H1 (cell line): ENCODE measurements around the gene RAMP3. TPM values are rescaled to one million over a fixed set of nuclear protein-coding genes. Genes with fewer than 3 reads are reported as not detected.

ENCODE experiments used
- CTCF ChIA-PET: fragments of 300-600 bp; sonication (Branson Sonifier 250); formaldehyde crosslinking; loops from one replicate; lab custom pipeline; 2021; ENCODE audit not compliant: partially characterized antibody; lab: Charles Lee
- POLR2A ChIA-PET: fragments of 300-600 bp; sonication (Branson Sonifier 250); formaldehyde crosslinking; loops from one replicate; lab custom pipeline; 2021; ENCODE audit warnings: inconsistent platforms; ENCODE audit not compliant: partially characterized antibody; lab: Charles Lee
- DNase-seq, 2 experiments: peaks; one replicate each; pipeline versions ENCODE4 v3.0.0 to v3.0.0-alpha.2; 2010 to 2022; ENCODE audit warnings: low spot score in 2 of 2, low read depth in 1 of 2, mixed read lengths in 1 of 2
- FAIRE-seq: peaks from 2 replicates; lab custom pipeline; 2011; peaks lifted over from hg19 to GRCh38; lab: Jason Lieb, UNC
- H2AFZ ChIP-seq: 2 replicates; pipeline ENCODE4 v1.8.1; 2012; ENCODE audit warnings: low read length, inconsistent platforms
- H2AK5ac ChIP-seq: 2 replicates; pipeline ENCODE4 v1.6.1; 2013; ENCODE audit warnings: low read depth, low read length
- H2BK120ac ChIP-seq: replicated peaks from 2 replicates; pipeline ENCODE3; 2013; ENCODE audit warnings: low read depth, low read length, inconsistent platforms
- H2BK12ac ChIP-seq: 2 replicates; pipeline ENCODE4 v1.6.1; 2013; ENCODE audit warnings: low read depth, low read length
- H2BK15ac ChIP-seq: 2 replicates; pipeline ENCODE4 v1.6.1; 2013; ENCODE audit warnings: low read length
- H2BK20ac ChIP-seq: 2 replicates; pipeline ENCODE4 v1.6.1; 2013; ENCODE audit warnings: low read length
- H2BK5ac ChIP-seq: 2 replicates; pipeline ENCODE4 v1.6.1; 2013; ENCODE audit warnings: low read depth, low read length
- H3K14ac ChIP-seq: 2 replicates; pipeline ENCODE4 v1.6.1; 2013; ENCODE audit warnings: inconsistent platforms; ENCODE audit not compliant: insufficient read length
- H3K18ac ChIP-seq: 2 replicates; pipeline ENCODE4 v1.6.1; 2013; ENCODE audit warnings: low read length; ENCODE audit errors: extremely low read depth
- H3K23ac ChIP-seq: 2 replicates; pipeline ENCODE4 v1.6.1; 2013; ENCODE audit warnings: inconsistent platforms; ENCODE audit not compliant: insufficient read length
- H3K23me2 ChIP-seq: 2 replicates; pipeline ENCODE4 v1.6.1; 2013; ENCODE audit warnings: low read depth, low read length
- H3K27ac ChIP-seq: 2 replicates; pipeline ENCODE4 v1.6.1; 2011; ENCODE audit warnings: low read depth, low read length, inconsistent platforms
- H3K27me3 ChIP-seq, 4 experiments: replicated peaks in 1 of 4; 1 replicate in 1 of 4; 2 replicates in 3 of 4; pipeline versions ENCODE4 v1.6.1 to v1.8.1; 2011 to 2013; ENCODE audit warnings: low read length in 3 of 4, mild to moderate bottlenecking in 3 of 4, inconsistent platforms in 2 of 4, mixed read lengths in 2 of 4, moderate library complexity in 1 of 4; ENCODE audit not compliant: control insufficient read depth in 3 of 4, insufficient read depth in 3 of 4; ENCODE audit errors: extremely low read depth in 1 of 4
- H3K36me3 ChIP-seq, 4 experiments: 2 replicates each; pipeline versions ENCODE4 v1.6.1 to v1.8.1; 2011 to 2013; ENCODE audit warnings: mild to moderate bottlenecking in 4 of 4, low read length in 3 of 4, moderate library complexity in 2 of 4, control low read depth in 1 of 4, inconsistent platforms in 1 of 4; ENCODE audit not compliant: insufficient read depth in 4 of 4, control insufficient read depth in 2 of 4
- H3K4ac ChIP-seq: replicated peaks from 2 replicates; pipeline ENCODE3; 2013; ENCODE audit warnings: low read length, low read depth, mixed read lengths, inconsistent platforms; ENCODE audit not compliant: insufficient read length
- H3K4me1 ChIP-seq, 4 experiments: replicated peaks in 1 of 4; 1 replicate in 1 of 4; 2 replicates in 3 of 4; pipeline versions ENCODE4 v1.6.1 to v1.8.1; 2011 to 2013; ENCODE audit warnings: low read length in 3 of 4, inconsistent platforms in 2 of 4, mixed read lengths in 1 of 4; ENCODE audit not compliant: insufficient read depth in 4 of 4, control insufficient read depth in 3 of 4
- H3K4me2 ChIP-seq, 2 experiments: 2 replicates each; pipeline versions ENCODE4 v1.6.1 to v1.8.1; 2011 to 2013; ENCODE audit warnings: low read depth in 2 of 2, low read length in 2 of 2, control low read depth in 1 of 2, inconsistent platforms in 1 of 2, mild to moderate bottlenecking in 1 of 2; ENCODE audit not compliant: insufficient read depth in 1 of 2
- H3K4me3 ChIP-seq, 4 experiments: fragments of 200-600, 300-600 bp in 1 of 4; sonication (generic), shearing (Covaris generic), sonication (Bioruptor Twin) in 1 of 4; 2 replicates each; pipeline versions ENCODE4 v1.5.1 to v1.8.1; 2011 to 2016; ENCODE audit warnings: low read length in 4 of 4, low read depth in 3 of 4, control low read depth in 2 of 4, inconsistent platforms in 2 of 4, mild to moderate bottlenecking in 2 of 4, mixed read lengths in 1 of 4, moderate library complexity in 1 of 4; ENCODE audit not compliant: insufficient read depth in 2 of 4; ENCODE audit errors: extremely low read depth in 1 of 4
- H3K56ac ChIP-seq: replicated peaks from 2 replicates; pipeline ENCODE3; 2013; ENCODE audit warnings: low read depth, mild to moderate bottlenecking, mixed read lengths, low read length, inconsistent platforms; ENCODE audit not compliant: insufficient read length
- H3K79me1 ChIP-seq: 2 replicates; pipeline ENCODE4 v1.6.1; 2013; ENCODE audit warnings: low read depth, low read length, control low read depth
- H3K79me2 ChIP-seq, 2 experiments: 2 replicates each; pipeline versions ENCODE4 v1.6.1 to v1.8.1; 2012 to 2013; ENCODE audit warnings: low read length in 2 of 2, mild to moderate bottlenecking in 2 of 2, inconsistent platforms in 1 of 2; ENCODE audit not compliant: insufficient read depth in 2 of 2, control insufficient read depth in 1 of 2
- H3K9ac ChIP-seq, 4 experiments: replicated peaks in 1 of 4; 1 replicate in 1 of 4; 2 replicates in 3 of 4; pipeline versions ENCODE4 v1.6.1 to v1.8.1; 2011 to 2013; ENCODE audit warnings: low read depth in 3 of 4, low read length in 3 of 4, control low read depth in 2 of 4, mild to moderate bottlenecking in 2 of 4, moderate library complexity in 2 of 4, inconsistent platforms in 1 of 4; ENCODE audit errors: extremely low read depth in 1 of 4
- H3K9me3 ChIP-seq, 2 experiments: 2 replicates each; pipeline versions ENCODE4 v1.6.1 to v1.8.1; 2012 to 2013; ENCODE audit warnings: mild to moderate bottlenecking in 2 of 2, moderate library complexity in 2 of 2, control low read depth in 1 of 2, inconsistent platforms in 1 of 2, low read depth in 1 of 2, low read length in 1 of 2, mixed read lengths in 1 of 2; ENCODE audit not compliant: insufficient read depth in 2 of 2
- H4K20me1 ChIP-seq, 2 experiments: replicated peaks in 1 of 2; 2 replicates each; pipeline versions ENCODE3 to v1.8.1; 2011 to 2013; ENCODE audit warnings: inconsistent platforms in 2 of 2, low read length in 2 of 2, mild to moderate bottlenecking in 1 of 2; ENCODE audit not compliant: insufficient read depth in 2 of 2, control insufficient read depth in 1 of 2
- H4K5ac ChIP-seq: 2 replicates; pipeline ENCODE4 v1.6.1; 2013; ENCODE audit warnings: low read length, low read depth, mixed read lengths, inconsistent platforms; ENCODE audit not compliant: insufficient read length
- H4K8ac ChIP-seq: 2 replicates; pipeline ENCODE4 v1.8.0; 2013; ENCODE audit warnings: mild to moderate bottlenecking, moderate library complexity, low read length, inconsistent platforms; ENCODE audit not compliant: insufficient read depth; ENCODE audit errors: extremely low read depth
- H4K91ac ChIP-seq: replicated peaks from 2 replicates; pipeline ENCODE3; 2013; ENCODE audit warnings: low read length, mixed read lengths, inconsistent platforms; ENCODE audit not compliant: insufficient read length
- CBX5 ChIP-seq: fragments of 300-800, 300-1000 bp; sonication (generic); IDR thresholded peaks from 2 replicates; pipeline ENCODE4 v1.7.1; 2016; ENCODE audit warnings: antibody characterized with exemption, low read length, low read depth
- CEBPB ChIP-seq: IDR thresholded peaks from 2 replicates; pipeline ENCODE4 v1.6.1; 2012; ENCODE audit warnings: low read depth, low read length
- EP300 ChIP-seq, 2 experiments: IDR thresholded peaks; 1 replicate in 1 of 2; 2 replicates in 1 of 2; pipeline ENCODE4 v1.6.1; 2011 to 2012; ENCODE audit warnings: low read depth in 2 of 2, low read length in 2 of 2, mild to moderate bottlenecking in 2 of 2, borderline replicate concordance in 1 of 2, inconsistent platforms in 1 of 2, moderate library complexity in 1 of 2
- HDAC2 ChIP-seq, 2 experiments: fragments of 300-600 bp in 1 of 2; sonication (generic) in 1 of 2; IDR thresholded peaks; 2 replicates each; pipeline ENCODE4 v1.6.1; 2011 to 2012; ENCODE audit warnings: low read depth in 2 of 2, low read length in 2 of 2, mild to moderate bottlenecking in 2 of 2, moderate library complexity in 2 of 2, borderline replicate concordance in 1 of 2, inconsistent platforms in 1 of 2
- MAFK ChIP-seq: IDR thresholded peaks from 2 replicates; pipeline ENCODE4 v1.6.1; 2012; ENCODE audit warnings: low read depth, mild to moderate bottlenecking, improper control_type of control experiment, low read length
- MAX ChIP-seq: IDR thresholded peaks from 2 replicates; pipeline ENCODE4 v1.6.1; 2012; ENCODE audit warnings: inconsistent platforms
- POLR2AphosphoS5 ChIP-seq: IDR thresholded peaks from 2 replicates; pipeline ENCODE4 v1.6.1; 2011; ENCODE audit warnings: low read depth, low read length
- RXRA ChIP-seq: IDR thresholded peaks from 2 replicates; pipeline ENCODE4 v1.6.1; 2011; ENCODE audit warnings: low read depth, mild to moderate bottlenecking, low read length, moderate library complexity; ENCODE audit not compliant: insufficient read depth
- SAP30 ChIP-seq: fragments of 300-600 bp; sonication (generic); IDR thresholded peaks from 2 replicates; pipeline ENCODE4 v1.7.1; 2012; ENCODE audit warnings: low read length, moderate library complexity, mild to moderate bottlenecking, inconsistent platforms; ENCODE audit not compliant: insufficient read depth, insufficient replicate concordance
- SIX5 ChIP-seq: IDR thresholded peaks from 2 replicates; pipeline ENCODE4 v1.6.1; 2011; ENCODE audit warnings: mild to moderate bottlenecking, low read depth, low read length
- WGBS, 2 experiments: shearing (Covaris generic) in 1 of 2; methylation state at CpG; one replicate each; pipeline versions ENCODE4 v1.1.6 to v1.1.7; 2013 to 2015; ENCODE audit warnings: low lambda C conversion rate in 2 of 2, mixed read lengths in 2 of 2, inconsistent platforms in 1 of 2, low coverage in 1 of 2, missing lambda C conversion rate in 1 of 2; ENCODE audit not compliant: insufficient replicate concordance in 2 of 2, insufficient coverage in 1 of 2, insufficient read length in 1 of 2; ENCODE audit errors: extremely low coverage in 1 of 2, missing lambda C conversion rate in 1 of 2; 5-methylcytosine and 5-hydroxymethylcytosine counted together
- polyA plus RNA-seq, 7 experiments: library from polyadenylated mRNA; depleted of rRNA in 3 of 7; stranded (reverse) in 5 of 7; unstranded in 2 of 7; fragments of >200 nt in 5 of 7; fragments of 200-250 nt in 2 of 7; gene quantifications; 1 replicate in 5 of 7; 2 replicates in 1 of 7; 4 replicates in 1 of 7; pipeline versions ENCODE4 v1.2.1 to v1.2.3, GENCODE V29; 2011 to 2013; ENCODE audit warnings: missing spikeins in 2 of 7, mixed read lengths in 2 of 7
- total RNA-seq: library from RNA; stranded (reverse); fragmentation: NEBNext Ultra II Directional; extraction: Animal tissue kit (Norgen Biotek cat#: 25700); gene quantifications from 2 replicates; pipeline ENCODE4 v1.2.1, GENCODE V29; 2021
- TF ChIP-seq, protein P1 (sequence below): IDR thresholded peaks from 2 replicates; pipeline ENCODE4 v1.6.1; 2012; ENCODE audit warnings: inconsistent platforms

RAMP3 gene
- total and polyA plus RNA-seq, 2 of the 8 experiments (the other 6 are each of a cell fraction or from before 2014, with no cell fraction given): 0.88 to 0.98 TPM

- Histone ChIP-seq H3K4ac (no peak overlapping the region), H3K4me1 (peaks cover 0 to 3% (median 2%) of the 10 kb centered on the region in 4 experiments; a peak in 5 of 7 replicates), H3K23ac (no peak overlapping the region), H2BK12ac (no peak overlapping the region), H3K79me1 (no peaks in the 10 kb centered on the region), H4K5ac (no peak overlapping the region), H3K18ac (no peak overlapping the region), H3K36me3 (no peaks in the 10 kb centered on the region), H3K9me3 (no peaks in the 10 kb centered on the region), H3K79me2 (no peaks in the 10 kb centered on the region), H2AK5ac (no peak overlapping the region), H4K8ac (no peak overlapping the region), H3K14ac (no peak overlapping the region), H3K27ac (no peak overlapping the region), H3K27me3 (no peaks in the 10 kb centered on the region), H4K20me1 (no peaks in the 10 kb centered on the region), H4K91ac (no peak overlapping the region), H2AFZ (no peak overlapping the region), H2BK20ac (no peak overlapping the region), H3K23me2 (no peaks in the 10 kb centered on the region), H3K56ac (no peak overlapping the region), H2BK5ac (no peak overlapping the region), H2BK15ac (no peak overlapping the region), H2BK120ac (no peak overlapping the region), H3K4me2 (no peak overlapping the region), H3K4me3 (no peak overlapping the region), H3K9ac (no peak overlapping the region)
- no peak for FAIRE-seq
- DNase-seq: no peak
- 92% methylated on average over 14 of the region's 15 CpGs; no CpG with 5 or more reads in 1 of the 2 experiments for WGBS, 2 experiments
- ChIA-PET CTCF (interaction anchor here (0.6 kb wide), 1 partner anchor 20 kb away, joined by 3 read pairs; no protein-coding TSS in a partner anchor), POLR2A (interaction anchor here (0.9 kb wide), 1 partner anchor 144 kb away, joined by 3 read pairs; no protein-coding TSS in a partner anchor)
- no peak for TF ChIP-seq HDAC2 (IDR thresholded peaks at IDR 0.05; ENCODE audit: borderline replicate concordance in 1 of 2, low read depth in 2 of 2, low read length in 2 of 2)
- no peak for TF ChIP-seq MAX
- no peak for TF ChIP-seq SIX5
- TF ChIP-seq RXRA: no peak
- TF ChIP-seq, protein P1, sequence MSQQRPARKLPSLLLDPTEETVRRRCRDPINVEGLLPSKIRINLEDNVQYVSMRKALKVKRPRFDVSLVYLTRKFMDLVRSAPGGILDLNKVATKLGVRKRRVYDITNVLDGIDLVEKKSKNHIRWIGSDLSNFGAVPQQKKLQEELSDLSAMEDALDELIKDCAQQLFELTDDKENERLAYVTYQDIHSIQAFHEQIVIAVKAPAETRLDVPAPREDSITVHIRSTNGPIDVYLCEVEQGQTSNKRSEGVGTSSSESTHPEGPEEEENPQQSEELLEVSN: no peak
- no peak for TF ChIP-seq POLR2AphosphoS5
- no peak for TF ChIP-seq EP300 (IDR thresholded peaks at IDR 0.05; ENCODE audit: borderline replicate concordance in 1 of 2, low read depth in 2 of 2, low read length in 2 of 2)
- TF ChIP-seq CBX5: no peak
- TF ChIP-seq SAP30: no peak
- no peak for TF ChIP-seq MAFK
- TF ChIP-seq CEBPB: no peak
Observed at GRCh38 chr7:45129181-45129800, 28.3 kb upstream of the RAMP3 start.
